GM18861 (cell line): ENCODE results near the gene HSPB9.
A peak's percentile ranks its signal among the peaks of the same experiment; 100 is the strongest.
"Not testable (repeated sequence)": the region's sequence is repeated elsewhere in the genome, so short reads cannot be mapped to it uniquely, and the experiment has no call there.

Experiments used
- ATAC-seq: cut with Tn5 transposase; IDR thresholded peaks from one replicate; pipeline ENCODE4 v1.9.1; 2021; ENCODE audit not compliant: unreplicated experiment

HSPB9 gene

GRCh38 chr17:42118545-42118944 lies 4.1 kb upstream of the HSPB9 start:
- ATAC-seq, result no peak

GRCh38 chr17:42119301-42119700 lies 3.3 kb upstream of the HSPB9 start:
- ATAC-seq, result no peak

- no peak for ATAC-seq
Observed at GRCh38 chr17:42120161-42120769, 2.3 kb upstream of the HSPB9 start.

DNA sequence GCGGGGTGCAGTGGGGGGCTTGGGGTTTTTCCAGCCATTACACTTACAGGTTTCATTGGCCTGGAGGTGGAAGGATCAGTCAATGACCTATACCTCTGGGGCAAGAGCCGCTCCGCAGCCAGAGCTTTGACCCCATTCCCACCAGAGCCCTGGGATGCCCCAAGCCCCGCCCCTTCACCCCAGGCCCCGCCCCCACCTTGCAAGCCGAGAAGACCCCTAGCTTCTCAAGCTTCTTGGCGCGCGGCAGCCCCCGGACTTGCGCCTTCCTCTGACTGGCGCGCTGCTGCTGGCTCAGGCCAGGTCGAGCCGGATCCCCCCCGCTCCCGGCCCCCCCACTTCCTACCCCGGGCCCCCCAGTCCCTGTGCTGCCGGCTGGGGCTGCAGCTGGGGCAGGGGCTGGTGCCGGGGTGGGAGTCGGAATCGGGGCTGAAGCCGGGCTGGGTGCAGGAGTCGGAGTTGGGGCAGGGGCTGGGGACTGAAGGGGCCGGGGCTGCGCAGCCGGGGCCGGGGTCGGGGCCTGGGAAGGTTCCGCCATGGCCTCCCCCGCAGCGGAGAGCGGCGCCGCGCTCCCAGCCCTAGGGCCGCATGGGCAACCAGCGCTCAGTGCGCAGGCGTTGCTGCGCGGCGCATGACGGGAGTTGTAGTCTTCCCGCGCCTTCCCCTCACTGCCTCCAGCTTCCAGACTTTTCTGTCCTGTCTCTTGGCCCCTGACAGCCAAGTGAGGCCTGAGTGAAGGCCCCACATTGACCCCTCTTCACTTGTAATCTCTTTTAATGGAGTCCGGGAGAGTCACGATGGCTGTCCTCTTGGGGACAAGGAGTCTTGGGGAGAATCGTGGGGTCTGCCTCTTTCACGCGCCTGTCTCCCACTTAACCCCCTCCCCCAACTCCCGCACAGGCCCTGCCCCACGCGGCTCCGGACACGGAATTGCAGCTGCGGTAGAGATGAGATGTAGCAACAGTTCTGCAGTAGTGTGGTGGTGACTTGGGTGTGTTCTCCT lies 1.5 kb upstream of the HSPB9 start, which contains the start of gene KAT2A:
Gene KAT2A (minus strand): TSS at position 598 of the 1,000 bp plus-strand sequence. CDS start 63 bp downstream, at position 535.
- peak; percentile 63 for ATAC-seq

GRCh38 chr17:42124256-42124655 lies 1.7 kb downstream of the HSPB9 start:
- ATAC-seq, result no peak

- ATAC-seq, result no peak
Observed at GRCh38 chr17:42125565-42125964, 3.0 kb downstream of the HSPB9 start.

DNA sequence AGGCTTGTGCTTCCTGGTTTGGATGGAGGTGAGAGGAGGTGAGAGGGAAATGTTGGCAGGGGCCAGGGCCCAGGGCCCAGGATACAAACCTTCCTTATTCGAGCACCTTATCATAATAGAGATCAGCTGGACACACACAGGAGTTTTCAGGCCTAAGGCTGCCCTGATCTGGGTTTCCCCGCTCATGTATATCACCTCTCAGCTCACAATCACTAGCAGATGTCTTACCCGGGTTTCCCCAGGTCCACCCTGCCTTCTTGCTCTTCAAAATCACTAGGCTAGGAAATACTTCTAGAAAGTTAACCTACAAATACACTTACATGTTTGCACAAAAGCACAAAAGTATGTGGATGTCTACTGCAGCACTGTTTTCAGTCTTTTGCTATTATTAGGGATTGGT lies 4.2 kb downstream of the HSPB9 start:
- ATAC-seq, result no peak

DNA sequence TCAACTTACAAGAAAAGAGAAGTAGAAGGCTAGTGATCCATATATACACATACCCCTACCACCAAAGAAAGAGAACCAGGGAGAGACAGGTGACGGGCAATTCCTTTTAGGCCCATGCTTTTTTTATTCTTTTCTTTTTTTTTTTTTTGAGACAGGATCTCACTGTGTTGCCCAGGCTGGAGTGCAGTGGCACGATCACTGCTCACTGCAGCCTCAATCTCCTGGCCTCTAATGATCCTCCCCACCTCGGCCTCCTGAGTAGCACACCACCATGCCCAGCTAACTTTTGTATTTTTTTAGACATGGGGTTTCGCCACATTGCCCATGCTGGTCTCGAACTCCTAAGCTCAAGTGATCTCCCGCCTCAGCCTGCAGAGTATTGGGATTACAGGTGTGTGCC lies 4.8 kb downstream of the HSPB9 start:
- ATAC-seq, result no peak

DNA sequence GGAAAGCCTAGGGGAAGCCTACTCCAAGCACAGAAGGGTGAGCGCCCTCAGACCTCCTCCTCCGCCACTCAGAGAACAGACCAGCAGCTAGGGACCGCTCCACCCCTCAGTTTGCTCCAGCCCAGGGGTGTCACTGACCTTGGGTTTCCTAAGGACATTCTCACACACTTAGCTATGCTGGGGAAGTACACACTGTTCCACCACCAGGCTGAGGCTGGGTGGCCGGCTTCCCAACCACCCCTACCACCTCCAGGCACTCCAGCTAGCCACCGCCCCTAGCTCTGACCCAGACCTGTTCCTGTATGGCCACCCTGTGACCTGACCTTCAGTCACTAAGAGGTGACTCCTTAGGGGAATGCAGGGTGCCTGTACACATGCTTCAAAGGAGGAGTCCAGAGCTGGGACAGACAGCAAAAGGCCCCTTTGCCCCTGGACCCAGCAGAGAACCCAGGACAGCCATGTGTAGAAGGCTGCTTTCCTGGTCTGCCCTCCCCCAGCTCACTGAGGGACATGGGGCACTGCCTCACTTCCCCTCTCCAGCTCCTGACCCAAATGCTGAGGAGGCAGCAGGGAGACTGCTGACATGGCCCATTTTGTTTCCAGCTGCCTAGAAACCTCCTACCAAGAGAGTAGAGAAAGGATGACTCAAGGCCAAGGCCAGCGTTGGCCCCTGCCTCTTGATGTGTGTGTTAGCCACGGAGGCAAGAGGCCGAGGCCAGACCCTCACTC lies 6.7 kb downstream of the HSPB9 start:
- ATAC-seq, result no peak

DNA sequence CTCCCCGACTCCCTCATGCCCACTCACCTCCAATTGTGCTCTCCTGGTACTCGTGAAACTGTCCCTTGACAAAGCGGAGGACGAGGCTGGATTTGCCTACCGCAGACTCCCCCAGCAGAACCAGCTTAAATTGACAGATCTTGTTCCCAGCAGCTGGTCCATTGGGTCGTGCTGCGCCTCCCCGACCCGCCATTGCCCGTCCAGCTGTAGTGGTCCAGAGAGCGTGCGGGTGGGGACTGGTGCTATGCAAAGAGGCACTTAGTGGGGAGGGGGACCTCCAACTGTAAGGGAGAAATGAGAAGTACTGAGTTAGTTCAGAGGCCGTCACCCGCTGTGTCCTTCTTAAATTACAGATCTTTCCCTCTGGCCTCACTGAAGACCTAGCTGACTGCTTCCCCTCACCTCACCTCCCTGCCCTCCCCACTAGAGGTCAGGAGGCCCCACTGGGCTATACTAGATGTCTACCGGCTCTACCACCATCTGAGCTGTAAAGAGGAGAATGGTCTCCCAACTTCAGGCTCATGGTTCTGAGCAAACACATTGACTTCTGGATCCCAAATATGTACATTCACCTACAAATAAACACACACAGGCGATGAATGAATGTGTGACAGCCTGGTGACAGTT lies 7.8 kb downstream of the HSPB9 start:
- ATAC-seq, result no peak

DNA sequence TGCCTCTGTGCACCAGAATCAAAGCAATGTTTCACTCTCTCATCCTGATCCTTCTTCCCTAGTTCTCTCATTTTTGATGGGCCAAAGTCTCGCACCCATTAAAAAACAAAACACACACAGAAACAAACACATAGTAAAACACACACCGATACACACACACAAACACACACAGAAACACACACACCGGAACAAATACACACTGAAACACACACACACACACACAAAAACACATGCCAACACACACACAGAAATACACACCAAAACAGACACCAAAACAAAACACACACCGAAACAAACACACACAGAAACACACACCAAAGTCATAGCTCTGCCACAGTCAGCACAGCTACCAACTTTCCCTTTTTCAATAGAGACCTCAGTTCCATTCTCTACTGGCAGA lies 8.6 kb downstream of the HSPB9 start:
- ATAC-seq, result no peak

DNA sequence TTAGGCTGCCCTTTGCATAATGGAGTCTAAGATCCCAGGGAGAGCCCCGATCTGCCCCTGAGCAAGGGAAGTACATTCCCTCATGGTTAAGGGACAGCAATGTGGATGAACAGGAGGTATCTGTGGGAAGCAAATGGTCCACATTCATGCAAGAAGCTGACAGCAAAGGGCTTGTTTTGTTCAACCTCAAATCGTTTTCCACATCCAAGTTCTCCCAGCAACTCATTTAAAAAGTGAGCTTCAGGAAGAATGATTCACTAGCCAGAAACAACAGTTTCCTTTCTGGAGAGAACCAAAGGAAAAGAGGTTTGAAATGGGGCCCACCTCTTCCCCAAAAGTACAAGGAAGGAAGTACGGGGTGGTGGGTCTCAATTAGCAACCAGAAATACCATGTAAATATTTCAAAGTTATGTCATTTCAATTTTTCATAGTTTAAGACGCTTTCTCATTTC lies 9.4 kb downstream of the HSPB9 start:
- ATAC-seq, result no peak

DNA sequence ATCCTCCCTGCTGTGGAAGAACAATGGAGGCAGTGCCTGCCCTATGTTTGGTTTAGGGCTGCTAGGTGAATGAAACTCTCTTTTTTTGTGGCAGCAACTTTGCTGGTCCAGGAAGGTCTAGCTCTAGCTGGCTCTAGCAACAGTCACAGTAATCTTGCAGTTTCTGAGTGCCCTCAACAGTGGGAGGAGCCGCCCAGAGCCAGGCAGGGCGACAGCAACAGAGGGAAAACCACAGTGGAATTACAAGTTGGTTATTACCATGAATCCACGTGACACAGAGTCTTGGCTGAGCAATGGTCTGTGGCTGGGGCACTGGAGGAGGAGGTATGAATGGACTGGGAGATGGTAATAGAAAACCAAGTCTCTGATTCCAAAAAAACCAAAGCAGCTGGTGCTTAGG lies 10.3 kb downstream of the HSPB9 start:
- no peak for ATAC-seq

GRCh38 chr17:42133461-42134041 lies 10.9 kb downstream of the HSPB9 start:
- ATAC-seq, result no peak

GRCh38 chr17:42135151-42135550 lies 12.5 kb downstream of the HSPB9 start:
- no peak for ATAC-seq

- no peak for ATAC-seq
Observed at GRCh38 chr17:42135664-42136653, 13.4 kb downstream of the HSPB9 start.

DNA sequence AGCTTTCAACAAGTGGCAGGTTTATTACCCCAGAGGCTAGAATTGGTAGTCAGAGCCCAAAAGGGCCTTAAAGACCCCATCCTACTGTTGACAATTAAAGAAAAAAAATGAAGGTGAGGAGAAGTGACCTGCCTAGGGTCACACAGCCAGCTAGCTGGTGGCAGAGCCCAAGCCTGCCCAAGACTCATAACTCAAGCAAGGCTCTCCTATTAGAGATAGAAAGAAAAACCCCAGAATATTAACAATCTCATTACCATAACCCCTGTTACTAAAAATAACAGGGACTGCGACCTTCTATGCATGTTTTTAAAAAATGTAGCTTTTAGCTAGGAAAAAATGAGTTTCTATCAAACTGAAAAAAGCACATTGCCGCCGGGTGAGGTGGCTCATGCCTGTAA lies 14.0 kb downstream of the HSPB9 start:
- no peak for ATAC-seq

DNA sequence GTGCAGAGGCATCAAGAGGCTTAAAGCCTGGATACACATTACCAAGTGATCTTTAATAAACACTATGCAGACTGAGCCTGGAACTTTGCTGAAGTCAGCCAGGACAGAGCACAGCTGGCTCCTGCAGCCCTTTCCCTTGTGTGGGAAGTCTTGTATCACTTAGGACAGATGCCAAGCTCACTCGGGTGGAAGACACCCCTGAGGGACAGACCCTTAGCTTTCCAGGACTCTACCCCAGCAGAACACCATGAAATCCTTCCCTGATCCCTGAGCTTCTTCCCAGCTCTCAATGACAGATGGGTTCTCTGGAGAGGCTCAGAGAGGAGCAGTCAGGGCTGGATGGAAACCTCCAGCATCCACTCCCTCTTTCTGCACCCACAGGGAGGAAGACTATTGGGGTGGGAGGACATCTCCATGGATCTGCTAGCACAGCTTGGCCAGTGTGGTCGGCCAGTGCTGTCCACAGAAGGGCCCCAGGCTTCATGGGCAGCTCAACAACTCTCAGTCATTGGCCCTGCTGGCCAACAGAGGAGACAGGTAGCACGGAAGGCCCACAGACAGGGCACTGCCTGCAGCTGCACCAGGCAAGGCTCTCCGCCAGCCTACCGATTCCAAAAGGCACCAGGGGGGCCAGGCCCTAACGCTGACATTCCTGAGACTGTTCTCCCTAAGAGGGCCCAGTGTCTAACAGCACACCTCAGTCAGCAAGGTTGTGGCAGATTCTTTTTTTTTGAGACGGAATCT lies 16.3 kb downstream of the HSPB9 start:
- no peak for ATAC-seq

DNA sequence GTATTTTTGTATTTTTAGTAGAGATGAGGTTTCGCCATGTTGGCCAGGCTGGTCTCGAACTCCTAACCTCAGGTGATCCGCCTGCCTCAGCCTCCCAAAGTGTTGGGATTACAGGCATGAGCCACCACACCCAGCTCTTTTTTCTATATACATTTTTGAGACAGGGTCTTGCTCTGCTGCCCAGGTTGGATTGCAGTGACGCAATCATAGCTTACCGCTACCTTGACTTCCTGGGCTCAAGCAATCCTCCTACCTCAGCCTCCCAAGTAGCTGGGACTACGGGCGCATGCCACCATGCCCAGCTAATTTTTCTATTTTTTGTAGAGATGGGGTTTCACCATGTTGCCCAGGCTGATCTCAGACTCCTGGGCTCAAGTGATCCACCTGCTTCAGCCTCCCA lies 18.1 kb downstream of the HSPB9 start:
- not testable (repeated sequence) for ATAC-seq
